K562 treated with DMSO at 1 percent for 24 hours (cell line): Measurements from ENCODE around the gene PTH1R. TPM values are rescaled to one million over a fixed set of nuclear protein-coding genes. Genes with fewer than 3 reads are reported as not detected.

ENCODE experiments used
- total RNA-seq: library from RNA; unstranded; fragments of 300-600 nt; gene quantifications from 2 replicates; pipeline ENCODE4 v1.2.3, GENCODE V29; 2022; ENCODE audit warnings: low read depth; ENCODE audit not compliant: insufficient read depth

The PTH1R gene
- not detected in 2 replicates for total RNA-seq

GRCh38 chr3:46877406-46878125, at the start of gene PTH1R:
Gene PTH1R (plus strand): TSS chr3:46877721. CDS start chr3:46883560, 5,839 bp downstream.

GRCh38 chr3:46863261-46863782, 14.2 kb upstream of the PTH1R start, which contains the start of gene MYL3:
Gene MYL3 (minus strand): TSS chr3:46863444. CDS start chr3:46863390, 54 bp downstream.

Other genes with a start within 250 kb of the PTH1R start
- gene ALS2CL, start 184.0 kb upstream of the PTH1R start, total RNA-seq: 0.22 and 0.52 TPM in 2 replicates
- not detected in 2 replicates for gene TMIE, start 176.3 kb upstream of the PTH1R start, total RNA-seq
- gene PRSS50, start 159.9 kb upstream of the PTH1R start, total RNA-seq: not detected in 2 replicates
- not detected in 2 replicates for gene MYL3, start 14.3 kb upstream of the PTH1R start, total RNA-seq
- gene CCDC12, start 99.0 kb downstream of the PTH1R start, total RNA-seq: 88.6 and 95.9 TPM in 2 replicates
- gene NBEAL2, start 101.9 kb downstream of the PTH1R start, total RNA-seq: 91.0 and 107 TPM in 2 replicates